GM18909 (cell line): Measurements from ENCODE around the gene DCBLD2.
A peak's percentile ranks its signal among the peaks of the same experiment; 100 is the strongest.

Experiments
- ATAC-seq: cut with Tn5 transposase; IDR thresholded peaks from one replicate; pipeline ENCODE4 v1.9.1; 2021; ENCODE audit warnings: mild to moderate bottlenecking; ENCODE audit not compliant: unreplicated experiment, poor library complexity

Gene DCBLD2

DNA sequence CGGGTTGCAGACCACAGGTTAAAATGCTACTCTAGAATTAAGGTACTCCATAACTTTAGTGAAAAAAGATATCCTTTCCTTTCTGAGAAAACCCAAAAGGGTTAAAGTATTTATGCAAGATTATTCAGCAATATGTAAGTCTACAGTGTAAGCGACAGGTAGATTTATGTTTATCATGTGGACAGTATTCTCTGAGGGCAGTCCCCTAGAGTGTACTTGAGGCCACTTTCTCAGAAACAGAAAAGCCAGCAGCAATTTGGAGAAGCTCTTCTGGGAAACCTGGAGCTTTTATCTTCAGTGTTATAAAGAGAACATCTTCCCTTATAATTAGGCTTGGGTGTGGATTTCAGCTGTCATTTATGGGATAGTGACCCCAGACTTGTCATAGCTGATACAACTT, 129.5 kb downstream of the DCBLD2 start:
- ATAC-seq: no peak

DNA sequence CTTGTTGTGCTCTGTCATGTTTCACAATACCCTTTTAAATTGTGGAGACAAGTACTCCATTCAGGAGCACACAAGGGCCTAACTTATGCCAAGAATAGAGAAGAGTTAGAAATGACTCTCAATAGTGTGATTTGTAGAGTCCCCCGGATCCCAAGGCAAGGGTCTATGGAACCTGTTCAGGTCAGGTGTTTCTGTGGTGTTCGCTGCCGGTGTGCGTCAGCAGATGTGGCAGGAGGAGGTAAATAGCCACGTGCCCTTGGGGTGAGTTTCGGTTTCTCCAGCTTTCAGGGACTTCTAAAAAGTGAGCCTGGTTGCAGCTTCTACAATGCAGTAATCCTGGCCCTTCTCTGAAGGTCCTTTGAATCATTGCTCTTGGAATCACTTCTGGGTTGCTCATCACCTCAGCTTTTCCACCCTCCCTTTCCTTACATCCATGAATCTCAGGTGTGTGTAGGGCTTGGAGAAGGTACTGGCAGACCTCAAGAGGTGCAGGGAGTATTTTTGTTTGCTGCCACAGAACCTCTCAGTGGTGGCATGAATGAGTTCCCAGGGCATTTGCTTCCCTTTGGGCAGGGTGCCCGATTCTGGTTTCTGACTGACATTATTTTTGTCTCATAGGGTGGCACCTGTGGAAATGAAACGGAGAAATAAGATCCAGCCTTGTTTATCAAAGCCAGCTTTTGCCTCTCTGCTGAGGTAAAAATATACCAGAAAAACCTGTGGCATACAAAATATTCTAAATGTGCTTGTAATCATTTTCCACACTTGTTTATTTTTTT, 131.0 kb downstream of the DCBLD2 start:
- peak; percentile 84 for ATAC-seq

DNA sequence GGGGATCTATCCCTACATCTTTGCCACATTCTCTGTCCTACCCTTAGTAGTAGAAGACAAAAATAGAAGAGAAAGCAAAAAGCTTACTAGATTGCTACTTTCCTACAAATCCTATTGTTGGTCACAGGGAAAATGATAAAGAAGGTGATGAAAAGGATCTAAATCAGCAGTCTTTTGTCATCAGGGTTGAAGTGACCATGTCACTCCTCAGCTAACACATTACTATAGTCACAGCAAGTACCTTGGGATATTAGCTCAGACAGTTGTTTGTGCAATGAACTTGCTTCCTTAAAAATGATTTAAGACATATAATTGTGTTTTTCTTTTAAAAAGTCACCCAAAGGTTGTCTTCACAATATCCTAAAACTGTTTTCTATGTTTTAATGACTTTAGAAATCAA, 132.0 kb downstream of the DCBLD2 start:
- ATAC-seq: no peak

DNA sequence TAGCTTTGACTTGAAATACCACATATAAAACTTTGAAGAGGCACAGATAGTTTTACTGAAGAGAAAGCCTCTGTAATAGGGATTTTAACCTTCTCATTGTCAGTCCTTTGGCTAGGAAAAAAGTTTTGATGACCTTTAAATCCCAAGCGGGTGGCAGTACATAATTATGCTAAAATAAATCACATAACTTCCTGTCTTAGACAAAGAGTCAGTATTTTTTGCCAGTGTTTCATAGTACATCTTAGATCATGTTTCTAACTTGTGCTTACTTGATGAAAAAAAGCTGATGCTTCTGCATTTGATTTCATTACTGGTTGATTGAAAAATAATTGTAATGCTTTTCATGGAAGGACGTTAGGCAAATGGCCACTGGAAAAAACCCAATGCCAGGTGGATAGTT, 132.5 kb downstream of the DCBLD2 start:
- ATAC-seq: no peak

DNA sequence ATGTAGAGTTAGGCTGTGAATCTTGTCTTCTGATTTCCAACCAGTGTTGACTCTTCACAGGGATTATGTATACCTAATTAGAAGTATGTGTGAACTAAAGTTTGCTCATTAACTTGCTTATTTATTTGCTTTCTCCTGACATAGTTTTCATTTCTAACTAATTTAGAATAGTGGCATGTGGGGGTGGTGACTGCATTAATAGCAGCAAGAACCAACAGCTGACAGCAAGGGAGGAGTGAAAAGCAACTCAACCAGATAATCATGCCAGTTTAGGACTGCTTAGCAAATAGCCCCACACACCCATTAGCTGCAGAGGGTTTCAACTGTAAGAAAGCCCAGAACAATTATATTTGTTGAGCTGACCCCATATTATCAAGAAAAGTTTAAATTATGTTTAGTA, 134.6 kb downstream of the DCBLD2 start:
- no peak for ATAC-seq

DNA sequence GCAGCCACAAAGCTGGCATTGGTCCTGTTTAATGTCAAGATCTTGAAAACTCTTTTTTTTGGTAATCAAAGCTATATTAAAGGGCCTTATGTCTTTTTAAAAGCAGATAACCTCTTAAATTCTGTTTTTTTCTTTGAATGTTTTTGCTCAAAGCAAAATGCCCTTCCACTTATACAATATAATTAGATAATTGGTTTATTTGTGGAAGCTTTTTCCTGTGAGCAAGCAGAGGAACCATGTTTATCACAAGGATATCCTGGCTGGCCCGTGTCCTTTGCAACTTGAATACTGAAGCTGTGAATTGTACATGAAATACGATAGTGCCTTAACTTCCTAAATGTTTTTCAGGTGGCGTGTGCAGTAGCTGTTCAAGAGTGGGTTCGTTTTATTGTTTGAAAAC, 135.8 kb downstream of the DCBLD2 start:
- ATAC-seq: no peak

DNA sequence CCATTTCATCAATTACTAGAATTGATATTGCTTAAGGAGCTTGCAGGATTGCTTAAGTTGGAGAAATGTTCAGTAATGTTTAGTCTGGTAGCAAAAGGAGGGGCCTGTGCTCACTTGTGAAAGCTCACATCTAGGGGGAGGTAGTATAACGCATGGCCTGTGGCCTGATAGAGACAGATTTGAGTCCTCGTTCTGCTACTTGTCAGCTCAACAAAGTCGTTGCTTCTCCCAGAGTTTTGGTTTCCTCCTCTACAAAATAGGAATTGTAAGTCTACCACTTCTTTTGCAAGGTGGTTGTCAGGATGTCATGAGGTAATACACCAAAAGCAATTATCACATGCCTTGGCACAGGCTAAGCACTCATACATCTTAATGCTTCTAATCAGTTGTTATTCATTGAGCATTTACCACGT, 137.0 kb downstream of the DCBLD2 start:
- ATAC-seq: no peak

DNA sequence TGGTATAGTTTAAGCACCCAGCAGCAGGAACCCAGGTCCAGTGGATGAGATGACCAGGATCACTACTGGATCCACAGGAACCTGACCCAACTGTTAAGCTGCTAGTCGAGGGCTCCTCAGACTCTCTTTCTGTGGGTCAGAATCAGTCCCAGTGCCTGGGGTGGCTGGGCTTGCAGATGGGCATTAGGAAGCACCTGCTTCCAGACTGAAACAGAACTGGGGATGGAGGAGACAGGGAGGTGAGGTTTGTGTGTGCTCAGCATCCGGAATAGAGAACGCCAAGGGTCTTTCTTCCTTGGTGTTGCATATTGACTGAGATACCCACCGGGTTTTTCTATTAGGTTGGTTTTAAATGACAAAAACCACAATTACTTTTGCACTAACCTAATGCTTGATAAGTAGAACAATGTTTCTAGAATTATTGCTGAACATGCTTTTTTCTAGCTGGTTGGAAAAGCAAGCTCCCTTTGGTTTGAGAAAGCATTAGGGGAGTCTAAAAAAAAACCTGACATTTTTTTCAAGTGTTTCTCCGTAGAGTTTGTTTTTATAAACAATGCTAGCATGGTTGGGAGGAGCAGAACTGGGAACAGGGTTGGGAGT, 137.6 kb downstream of the DCBLD2 start:
- no peak for ATAC-seq

DNA sequence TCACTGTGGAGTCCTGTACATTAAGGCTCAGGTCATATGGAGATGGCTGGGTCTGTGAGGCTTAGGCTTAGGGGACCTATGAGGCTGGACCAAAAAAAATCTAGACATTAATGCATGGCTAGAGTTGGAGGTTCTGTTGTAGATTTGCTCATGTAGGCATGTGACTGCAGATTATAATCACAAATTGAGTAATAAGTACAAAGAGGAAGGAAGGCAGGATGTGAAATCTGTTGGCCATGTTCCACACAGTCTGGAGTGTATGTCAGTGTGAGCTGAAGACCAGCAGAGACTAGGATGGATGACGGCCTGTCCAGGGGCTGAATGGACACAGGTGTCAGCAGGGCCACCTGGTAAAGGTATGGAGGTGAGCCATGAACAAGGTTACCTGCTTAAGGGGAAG, 138.4 kb downstream of the DCBLD2 start, which contains the start of gene ST3GAL6:
ST3GAL6 (plus strand) TSS at position 265 of the 400 bp plus-strand sequence. CDS start 5,101 bp downstream, outside the sequence.
- ATAC-seq: peak; percentile 42

DNA sequence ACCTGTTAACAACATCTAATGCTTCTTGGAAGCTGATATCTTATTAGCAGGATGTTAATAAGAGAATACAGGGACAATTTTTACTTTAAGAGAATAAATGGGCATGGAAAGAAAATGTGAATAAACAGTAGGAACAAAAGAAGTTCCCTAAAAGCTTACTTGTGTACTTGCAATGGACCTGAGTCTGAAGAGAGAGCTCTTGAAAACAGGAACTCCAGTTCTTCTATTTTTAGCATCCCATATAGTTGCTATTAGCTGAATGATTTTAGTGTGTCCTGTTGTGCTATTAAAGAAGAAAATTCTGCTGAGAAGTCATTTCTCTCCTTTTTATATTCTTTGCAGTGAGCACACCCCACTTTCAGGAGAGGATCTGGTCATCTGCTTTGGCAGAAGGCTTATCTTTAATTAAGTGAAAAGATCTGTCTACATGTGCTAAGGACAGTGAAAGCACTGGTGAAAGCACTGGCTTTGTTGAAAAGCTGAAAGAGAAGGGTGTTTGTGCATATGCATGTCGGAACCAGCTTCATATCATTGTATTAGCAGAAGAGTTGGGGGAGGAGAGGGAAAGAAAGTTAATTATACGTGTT, 139.8 kb downstream of the DCBLD2 start:
- no peak for ATAC-seq

DNA sequence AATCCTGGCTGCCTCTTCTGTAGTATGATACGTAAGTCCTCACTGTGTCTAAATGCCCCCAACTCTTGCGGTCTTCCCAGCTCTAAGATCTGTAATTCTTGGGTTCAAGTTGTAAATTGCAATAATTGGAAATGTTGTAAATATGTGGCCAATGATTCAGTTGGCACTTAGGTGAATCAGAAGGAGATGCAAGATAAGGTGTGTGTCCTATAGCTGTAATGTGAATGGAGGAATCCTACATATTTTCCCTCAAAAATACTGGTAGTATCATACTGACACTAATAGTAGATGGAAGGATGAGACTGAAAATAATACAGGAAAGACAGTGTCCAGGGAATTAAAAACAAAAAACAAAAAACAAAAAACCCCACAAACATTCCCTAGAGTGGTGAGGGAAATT, 141.9 kb downstream of the DCBLD2 start:
- ATAC-seq: no peak

DNA sequence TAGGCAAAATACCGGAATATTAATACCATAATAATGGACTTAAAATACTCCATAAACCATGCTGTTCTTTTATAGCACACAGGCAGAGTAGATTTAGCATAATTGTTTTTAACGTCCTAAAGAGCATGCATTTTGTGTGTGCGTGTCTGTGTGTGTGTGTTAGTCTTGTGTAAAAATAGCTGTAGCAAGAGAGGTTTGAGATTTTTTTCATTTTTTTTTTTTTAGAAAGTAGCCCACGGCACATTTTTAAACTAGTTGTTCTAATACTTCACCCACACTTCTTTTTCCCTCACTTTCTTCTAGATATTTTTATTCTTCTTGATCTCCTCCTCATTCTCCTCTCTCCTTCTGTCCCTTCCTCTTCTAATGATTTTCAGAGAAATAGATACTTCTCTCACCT, 145.9 kb downstream of the DCBLD2 start:
- ATAC-seq: no peak

DNA sequence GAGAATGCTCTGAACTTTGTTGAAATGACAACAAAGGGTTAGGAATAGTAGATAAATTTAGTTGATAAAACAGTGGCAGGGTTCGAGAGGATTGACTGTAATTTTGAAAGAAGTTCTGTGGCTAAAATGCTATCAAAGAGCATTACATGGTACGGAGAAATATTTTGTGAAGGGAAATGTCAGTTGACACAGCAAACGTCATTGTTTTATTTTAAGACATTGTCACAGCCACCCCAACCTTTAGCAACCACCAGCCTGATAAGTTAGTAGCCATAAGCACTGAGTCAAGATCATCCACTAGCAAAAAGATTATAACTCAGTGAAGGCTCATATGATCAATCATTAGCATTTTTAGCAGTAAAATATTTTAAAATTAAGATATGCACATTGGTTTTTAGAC, 147.0 kb downstream of the DCBLD2 start:
- ATAC-seq: no peak

DNA sequence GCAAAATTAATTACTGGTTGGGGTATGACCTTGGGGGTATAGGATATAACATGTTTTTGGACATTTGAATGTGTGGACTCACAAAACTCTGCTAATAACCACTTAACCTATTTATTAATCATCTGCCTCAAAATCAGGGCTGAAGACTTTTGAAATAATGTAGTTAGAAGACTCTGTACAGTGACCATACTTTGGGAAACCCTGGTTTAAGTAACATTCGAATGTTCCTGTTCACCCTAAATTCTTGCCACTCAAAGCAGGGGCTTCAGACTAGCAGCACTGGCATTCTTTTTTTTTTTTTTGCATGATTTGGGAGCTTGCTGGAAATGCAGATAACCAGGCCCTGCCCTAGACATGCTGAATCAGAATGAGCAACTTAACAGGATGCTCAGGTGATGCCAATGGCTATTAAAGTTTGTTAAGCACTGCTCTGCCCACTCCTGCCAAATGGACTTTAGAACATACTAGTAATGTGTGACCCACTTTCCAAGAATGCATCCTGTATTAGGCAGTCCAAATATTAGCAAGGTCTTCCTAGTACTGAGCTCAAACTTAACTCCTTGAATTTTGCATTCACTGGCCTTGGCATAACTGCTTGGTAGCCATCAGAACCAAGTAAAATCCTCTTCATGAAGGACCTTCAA, 151.1 kb downstream of the DCBLD2 start:
- no peak for ATAC-seq

DNA sequence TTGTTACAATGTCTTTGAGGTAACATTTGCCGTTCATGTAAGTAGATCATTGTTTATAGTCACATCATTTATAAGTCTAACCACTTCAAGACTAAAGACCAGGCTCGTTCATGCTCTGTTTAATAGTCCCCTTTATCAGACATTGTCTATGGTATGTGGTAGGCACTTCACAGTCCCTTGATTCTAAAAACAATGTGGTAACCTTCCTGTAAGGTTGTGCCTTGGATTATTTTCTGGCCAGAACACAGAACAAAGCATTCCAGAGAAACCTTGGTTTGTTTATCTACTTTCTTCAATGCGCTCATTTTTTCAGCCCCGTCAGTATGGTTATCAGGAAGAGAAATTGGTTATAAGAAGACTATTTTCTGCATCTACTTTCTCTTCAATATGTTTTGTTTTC, 154.6 kb downstream of the DCBLD2 start:
- no peak for ATAC-seq

DNA sequence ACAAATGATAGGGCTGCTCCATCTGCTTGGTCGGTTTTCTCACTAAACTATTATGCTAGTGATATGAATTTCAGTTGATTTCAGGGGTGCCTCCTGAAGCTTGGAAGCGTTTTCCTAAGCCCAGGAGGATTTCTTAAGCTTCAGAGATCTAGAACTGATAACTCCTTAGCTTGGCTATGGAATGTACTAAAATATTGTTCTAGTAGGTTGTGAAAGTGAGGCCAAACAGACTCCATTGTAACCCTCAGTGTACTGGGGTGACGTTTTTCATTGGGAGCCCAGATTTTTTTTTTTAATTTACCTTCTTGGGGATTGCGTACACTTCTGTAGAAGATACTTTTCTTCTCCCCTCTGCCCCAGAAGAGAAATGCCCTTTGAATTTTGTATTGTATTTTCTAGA, 155.4 kb downstream of the DCBLD2 start:
- no peak for ATAC-seq
